HG03354 (cell line): ENCODE data around the gene FAM174C.

ENCODE experiments used
- ATAC-seq: cut with Tn5 transposase; IDR thresholded peaks from one replicate; pipeline ENCODE4 v1.9.1; 2021; ENCODE audit warnings: mild to moderate bottlenecking; ENCODE audit not compliant: unreplicated experiment, poor library complexity, severe bottlenecking

The FAM174C gene

DNA sequence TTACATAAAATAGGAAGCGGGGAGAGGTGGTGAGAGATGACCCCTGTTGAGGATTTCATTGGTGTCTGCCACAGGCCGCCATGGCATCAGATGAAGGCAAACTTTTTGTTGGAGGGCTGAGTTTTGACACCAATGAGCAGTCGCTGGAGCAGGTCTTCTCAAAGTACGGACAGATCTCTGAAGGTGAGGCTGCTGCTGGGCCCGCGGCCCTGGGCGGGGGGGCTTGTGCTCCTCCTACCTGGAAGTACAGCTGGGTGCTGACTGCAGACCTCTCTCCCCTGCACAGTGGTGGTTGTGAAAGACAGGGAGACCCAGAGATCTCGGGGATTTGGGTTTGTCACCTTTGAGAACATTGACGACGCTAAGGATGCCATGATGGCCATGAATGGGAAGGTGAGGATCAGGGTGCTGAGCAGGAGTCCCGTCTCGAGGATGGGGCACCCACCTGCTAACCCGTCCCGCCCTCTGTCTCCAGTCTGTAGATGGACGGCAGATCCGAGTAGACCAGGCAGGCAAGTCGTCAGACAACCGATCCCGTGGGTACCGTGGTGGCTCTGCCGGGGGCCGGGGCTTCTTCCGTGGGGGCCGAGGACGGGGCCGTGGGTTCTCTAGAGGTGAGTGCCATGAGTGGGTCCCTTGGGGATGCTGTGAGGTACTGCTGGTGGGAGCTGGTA is 4.3 kb upstream of the FAM174C start:
- no peak for ATAC-seq

GRCh38 chr19:1271528-1272422 is 3.6 kb upstream of the FAM174C start:
- ATAC-seq = no peak

GRCh38 chr19:1272423-1273262 is 2.7 kb upstream of the FAM174C start:
- ATAC-seq = no peak

GRCh38 chr19:1273263-1274041 is 1.9 kb upstream of the FAM174C start:
- no peak for ATAC-seq

- ATAC-seq = no peak
These were observed 1.1 kb upstream of the FAM174C start for GRCh38 chr19:1274081-1274851.

DNA sequence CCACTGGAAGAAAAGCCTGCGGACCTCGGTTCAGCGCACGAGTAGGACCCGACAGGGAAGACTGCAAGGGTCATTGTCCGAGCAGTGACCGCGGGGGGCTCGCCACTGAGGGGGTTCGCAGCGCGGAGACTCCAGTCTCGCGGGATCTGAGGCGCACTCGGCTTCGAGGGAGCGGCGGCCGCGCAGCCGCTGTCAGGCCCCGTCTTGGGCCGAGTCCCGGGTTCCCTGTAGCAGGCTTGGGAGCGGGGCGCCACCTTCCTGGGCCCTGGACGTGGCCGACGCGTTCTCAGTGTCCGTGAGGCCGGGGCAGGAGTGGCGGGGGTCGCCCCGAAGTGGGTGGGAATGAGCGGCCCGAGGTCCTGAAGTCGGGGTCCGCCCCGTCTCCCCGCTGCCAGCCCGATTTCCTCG is 474 bp upstream of the FAM174C start:
- peak; percentile 16 for ATAC-seq

DNA sequence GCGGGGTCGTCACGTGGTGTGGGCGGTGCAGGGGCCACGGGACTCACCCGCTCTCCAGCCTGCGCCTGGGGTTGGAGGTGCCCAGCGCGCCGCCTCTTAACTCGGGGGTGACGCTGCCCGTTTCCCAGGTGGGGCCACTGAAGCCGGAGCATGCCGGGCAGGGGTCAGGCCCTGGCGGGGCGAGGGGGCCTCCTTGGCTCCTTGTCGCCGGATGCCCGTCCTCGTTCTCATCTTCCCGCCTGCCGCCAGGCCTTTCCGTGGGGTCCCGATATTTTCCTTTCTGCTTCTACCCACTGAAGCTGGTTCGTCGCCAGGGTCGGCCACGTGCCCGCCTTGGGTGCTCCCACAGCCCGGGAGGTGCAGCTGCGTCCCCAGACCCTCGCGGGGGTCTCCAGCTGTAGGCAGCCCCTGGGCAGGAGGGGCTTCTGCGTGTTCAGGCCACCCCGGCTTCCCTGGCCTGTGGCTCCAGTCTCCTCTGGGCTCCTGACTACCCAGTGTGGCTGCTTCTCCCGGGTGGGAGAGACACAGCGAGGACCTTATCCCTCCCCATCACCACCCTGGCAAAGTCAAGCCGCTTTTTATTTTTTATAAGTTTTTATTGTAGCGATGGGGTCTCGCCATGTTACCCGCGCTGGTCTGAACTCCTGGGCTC is 772 bp downstream of the FAM174C start:
- ATAC-seq = no peak

DNA sequence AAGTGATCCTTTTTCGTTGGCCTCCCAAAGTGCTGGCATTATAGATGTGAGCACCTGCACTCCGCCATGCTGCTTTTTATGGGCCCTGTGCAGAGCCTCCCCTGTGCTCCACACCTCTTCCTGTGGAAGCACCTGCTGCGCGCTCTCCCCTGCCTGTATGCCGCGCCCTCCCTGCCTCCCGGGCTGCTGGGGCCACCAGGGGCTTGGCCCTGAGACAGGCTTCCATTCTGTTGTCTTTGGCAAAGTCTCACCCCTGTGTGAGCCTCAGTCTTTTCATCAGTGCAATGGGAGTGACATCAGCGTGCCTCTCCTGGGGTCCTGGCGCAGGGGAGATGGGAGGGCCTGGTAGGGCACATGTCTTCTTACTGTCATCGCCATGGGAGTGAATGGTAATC is 1.3 kb downstream of the FAM174C start:
- ATAC-seq = no peak

- ATAC-seq = no peak
These were observed 1.7 kb downstream of the FAM174C start for GRCh38 chr19:1277061-1277460.

GRCh38 chr19:1278074-1278473 is 2.7 kb downstream of the FAM174C start:
- no peak for ATAC-seq

DNA sequence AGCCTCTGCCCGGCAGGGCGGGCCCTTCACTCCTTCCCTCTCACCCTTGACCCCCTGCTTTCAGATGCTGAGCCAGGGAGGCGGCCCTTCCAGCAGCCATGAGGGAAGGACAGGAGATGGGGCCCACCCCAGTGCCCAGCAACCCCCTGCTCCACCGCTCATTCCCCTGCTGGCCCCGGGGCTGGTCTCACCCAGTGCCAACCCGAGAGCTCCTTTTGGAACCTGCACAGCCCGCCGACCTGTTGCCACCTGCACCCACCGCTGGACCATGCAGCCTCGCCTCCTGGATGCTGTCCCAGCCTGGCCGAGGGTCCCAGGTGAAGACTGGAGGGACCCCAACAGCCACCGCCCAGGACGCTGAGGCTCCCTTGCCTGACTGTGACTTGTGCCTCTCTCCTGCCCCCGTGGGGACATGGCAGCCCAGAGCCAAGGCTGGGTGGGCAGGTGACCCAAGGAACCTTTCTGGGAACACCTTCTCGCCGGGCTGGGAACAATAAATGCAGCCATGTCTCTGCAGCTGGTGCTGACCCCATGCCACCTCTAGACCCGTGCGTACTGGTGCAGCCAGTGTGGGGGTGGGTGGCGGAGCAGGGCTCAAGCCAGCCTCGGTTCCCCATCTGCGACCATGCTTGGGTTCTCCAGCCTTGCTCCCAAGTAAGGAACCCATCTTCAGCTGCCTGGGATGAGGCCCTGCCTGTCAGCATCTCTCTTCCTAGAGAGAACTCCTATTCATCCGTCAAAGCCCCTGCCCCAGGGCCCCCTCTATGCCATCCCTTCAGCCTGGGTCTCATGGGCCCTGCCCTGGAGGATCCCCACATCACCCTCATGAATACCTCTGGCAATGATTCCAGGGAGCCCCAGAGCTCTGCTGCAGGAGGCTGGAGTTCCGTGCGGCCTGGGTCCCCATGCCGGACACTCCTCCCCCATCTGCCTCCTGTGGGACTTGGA is 3.7 kb downstream of the FAM174C start:
- no peak for ATAC-seq

DNA sequence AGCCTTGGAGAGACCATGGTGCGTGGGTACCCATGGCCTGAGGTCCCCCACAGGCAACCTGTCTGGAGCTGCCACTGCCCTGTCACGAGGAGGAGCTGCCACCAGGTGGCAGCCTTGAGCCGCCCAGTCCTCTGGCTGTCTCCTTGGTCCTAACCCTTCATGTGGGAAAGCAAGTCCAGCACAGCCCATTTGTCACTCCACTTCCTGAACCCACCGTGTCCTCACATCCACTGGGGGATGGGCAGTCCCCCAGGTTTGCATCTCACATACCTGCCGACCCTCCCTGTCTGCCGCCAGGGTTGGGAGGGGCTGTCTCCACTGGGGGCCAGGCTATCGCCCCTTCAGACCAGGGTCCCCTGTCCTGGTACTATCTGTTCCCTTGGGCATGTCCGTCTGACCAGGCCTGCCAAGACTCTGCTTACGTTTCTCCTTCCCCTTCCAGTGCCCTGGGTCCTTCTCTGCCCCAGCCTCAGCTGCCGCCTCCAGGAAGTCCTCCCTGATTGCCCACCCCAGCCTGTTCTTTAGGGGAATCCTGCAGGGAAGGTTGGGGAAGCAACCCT is 4.5 kb downstream of the FAM174C start:
- no peak for ATAC-seq

DNA sequence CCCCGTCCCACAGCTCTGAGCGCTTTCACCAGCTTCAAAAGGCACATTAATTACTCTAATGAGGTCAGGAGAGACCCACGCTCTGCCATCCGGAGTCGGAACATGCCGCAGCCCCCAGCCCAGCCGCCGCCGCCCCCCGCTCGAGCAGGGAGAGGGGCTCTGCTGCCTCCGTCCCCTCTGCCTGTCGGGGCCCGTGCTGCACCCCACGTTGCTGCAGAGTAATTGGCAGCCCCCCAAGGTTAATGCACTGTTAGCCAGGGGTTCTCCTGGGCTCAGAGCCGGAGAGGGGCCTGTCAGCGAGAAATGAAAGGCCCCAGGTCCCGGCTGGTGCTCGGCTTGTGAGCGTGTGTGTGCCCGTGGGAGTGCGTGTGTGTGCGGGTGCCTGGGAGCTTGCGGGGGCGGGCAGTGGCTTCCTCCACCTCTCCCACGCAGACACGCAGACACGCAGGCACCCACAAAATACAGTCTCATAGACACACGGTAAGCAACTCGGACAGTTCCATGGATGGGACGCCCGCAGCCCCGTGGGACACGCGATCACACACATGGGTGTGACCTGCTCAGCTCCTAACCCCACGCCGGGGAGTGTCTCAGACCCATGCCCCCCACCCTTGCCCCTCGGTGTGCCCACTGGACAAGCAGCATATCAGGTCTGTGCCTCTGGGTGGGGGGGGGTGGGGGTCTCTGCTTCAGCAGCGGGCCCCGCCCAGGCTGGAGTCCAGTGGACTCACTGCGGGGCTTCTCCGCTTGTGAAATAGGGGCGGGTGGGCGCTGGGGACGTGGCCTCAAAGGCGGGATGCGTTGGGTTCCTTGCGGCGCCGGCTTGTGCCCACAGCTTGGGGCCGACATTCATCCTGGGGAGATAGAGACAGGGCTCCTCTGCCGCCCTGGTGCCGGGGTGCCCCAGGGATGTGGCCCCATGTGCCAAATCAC is 5.6 kb downstream of the FAM174C start:
- no peak for ATAC-seq

GRCh38 chr19:1281569-1282287 is 6.4 kb downstream of the FAM174C start:
- ATAC-seq = no peak

GRCh38 chr19:1282588-1283206 is 7.4 kb downstream of the FAM174C start:
- ATAC-seq = no peak
